Smooth muscle cell (in vitro differentiated cells): Measurements from ENCODE around the gene SEC24C. TPM values are rescaled to one million over a fixed set of nuclear protein-coding genes. Genes with fewer than 3 reads are reported as not detected.

ENCODE experiments used
- DNase-seq: peaks from one replicate; lab custom pipeline; 2025; ENCODE audit not compliant: unreplicated experiment; lab: John Stamatoyannopoulos, UW
- H2AFZ ChIP-seq: fragments of 200-600 bp; sonication (generic); 2 replicates; pipeline ENCODE4 v1.6.0; 2016; ENCODE audit warnings: antibody characterized with exemption, low read depth, mild to moderate bottlenecking
- H3F3A ChIP-seq: fragments of 200-600 bp; sonication (generic); 2 replicates; pipeline ENCODE4 v1.6.0; 2017; ENCODE audit warnings: antibody characterized with exemption, low read depth
- H3K27ac ChIP-seq: fragments of 200-600 bp; sonication (generic); 2 replicates; pipeline ENCODE4 v1.5.1; 2016; ENCODE audit warnings: low read depth, mild to moderate bottlenecking
- H3K27me3 ChIP-seq: fragments of 200-600 bp; sonication (generic); 2 replicates; pipeline ENCODE4 v1.6.1; 2016; ENCODE audit warnings: low read depth, mild to moderate bottlenecking
- H3K36me3 ChIP-seq: fragments of 200-600 bp; sonication (generic); 2 replicates; pipeline ENCODE4 v1.5.1; 2016; ENCODE audit warnings: low read depth
- H3K4me1 ChIP-seq: fragments of 200-600 bp; sonication (generic); 2 replicates; pipeline ENCODE4 v1.5.1; 2016; ENCODE audit warnings: low read depth
- H3K4me2 ChIP-seq: fragments of 200-600 bp; sonication (generic); 2 replicates; pipeline ENCODE4 v1.6.0; 2016; ENCODE audit warnings: mild to moderate bottlenecking
- H3K4me3 ChIP-seq: fragments of 200-600 bp; sonication (generic); 2 replicates; pipeline ENCODE4 v1.5.1; 2016; ENCODE audit warnings: mild to moderate bottlenecking
- H3K79me2 ChIP-seq: fragments of 200-600 bp; sonication (generic); 2 replicates; pipeline ENCODE4 v1.6.0; 2016; ENCODE audit warnings: low read depth, mild to moderate bottlenecking
- H3K9ac ChIP-seq: fragments of 200-600 bp; sonication (generic); 2 replicates; pipeline ENCODE4 v1.6.0; 2016; ENCODE audit warnings: low read depth
- H3K9me3 ChIP-seq: fragments of 200-600 bp; sonication (generic); replicated peaks from 2 replicates; pipeline ENCODE4 v1.5.1; 2016; ENCODE audit warnings: low read depth
- H4K20me1 ChIP-seq: fragments of 200-600 bp; sonication (generic); 2 replicates; pipeline ENCODE4 v1.6.0; 2016; ENCODE audit warnings: low read depth
- WGBS: methylation state at CpG from one replicate; pipeline ENCODE4 v1.1.7; 2016; ENCODE audit warnings: low lambda C conversion rate; 5-methylcytosine and 5-hydroxymethylcytosine counted together
- polyA plus RNA-seq: library from polyadenylated mRNA; unstranded; fragments of >200 nt; fragmentation: Nextera tagmentation; extraction: Ambion mirVana; gene quantifications from 2 replicates; pipeline ENCODE4 v1.2.1, GENCODE V29; 2016
- total RNA-seq: library from RNA; depleted of rRNA; stranded (reverse); fragments of >200 nt; gene quantifications from 2 replicates; pipeline ENCODE4 v1.2.3, GENCODE V29; 2014
- TF ChIP-seq, protein P1 (sequence below): fragments of 200-600 bp; sonication (generic); IDR thresholded peaks from 2 replicates; pipeline ENCODE4 v1.5.1; 2017; ENCODE audit warnings: borderline replicate concordance, mild to moderate bottlenecking, antibody characterized with exemption; ENCODE audit not compliant: insufficient read depth, poor library complexity, severe bottlenecking

Gene SEC24C
- total and polyA plus RNA-seq, 2 experiments from 2014 or later, result 41.5 to 54.7 TPM

GRCh38 chr10:73802276-73802991, 58.3 kb downstream of the SEC24C start:
- Histone ChIP-seq H3K9me3 (no peaks in the 10 kb centered on the region), H3K9ac (no peak overlapping the region), H4K20me1 (peaks cover 4% of the 10 kb centered on the region), H3K4me1 (no peaks in the 10 kb centered on the region), H3K4me3 (no peak overlapping the region), H3K27ac (no peak overlapping the region), H3K27me3 (no peaks in the 10 kb centered on the region), H3K4me2 (no peak overlapping the region), H2AFZ (no peak overlapping the region), H3K79me2 (no peaks in the 10 kb centered on the region), H3K36me3 (no peaks in the 10 kb centered on the region), H3F3A (peaks cover 5% of the 10 kb centered on the region)
- no peak for DNase-seq
- 89% methylated on average over 11 of the region's 11 CpGs for WGBS
- TF ChIP-seq, protein P1, sequence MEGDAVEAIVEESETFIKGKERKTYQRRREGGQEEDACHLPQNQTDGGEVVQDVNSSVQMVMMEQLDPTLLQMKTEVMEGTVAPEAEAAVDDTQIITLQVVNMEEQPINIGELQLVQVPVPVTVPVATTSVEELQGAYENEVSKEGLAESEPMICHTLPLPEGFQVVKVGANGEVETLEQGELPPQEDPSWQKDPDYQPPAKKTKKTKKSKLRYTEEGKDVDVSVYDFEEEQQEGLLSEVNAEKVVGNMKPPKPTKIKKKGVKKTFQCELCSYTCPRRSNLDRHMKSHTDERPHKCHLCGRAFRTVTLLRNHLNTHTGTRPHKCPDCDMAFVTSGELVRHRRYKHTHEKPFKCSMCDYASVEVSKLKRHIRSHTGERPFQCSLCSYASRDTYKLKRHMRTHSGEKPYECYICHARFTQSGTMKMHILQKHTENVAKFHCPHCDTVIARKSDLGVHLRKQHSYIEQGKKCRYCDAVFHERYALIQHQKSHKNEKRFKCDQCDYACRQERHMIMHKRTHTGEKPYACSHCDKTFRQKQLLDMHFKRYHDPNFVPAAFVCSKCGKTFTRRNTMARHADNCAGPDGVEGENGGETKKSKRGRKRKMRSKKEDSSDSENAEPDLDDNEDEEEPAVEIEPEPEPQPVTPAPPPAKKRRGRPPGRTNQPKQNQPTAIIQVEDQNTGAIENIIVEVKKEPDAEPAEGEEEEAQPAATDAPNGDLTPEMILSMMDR, result no peak

- no peaks in the 10 kb centered on the region for H3K79me2 ChIP-seq
- peaks cover 5% of the 10 kb centered on the region for H3F3A ChIP-seq
- no peaks in the 10 kb centered on the region for H3K9me3 ChIP-seq
- no peaks in the 10 kb centered on the region for H3K4me1 ChIP-seq
- no peak overlapping the region for H2AFZ ChIP-seq
- H3K27ac ChIP-seq, result no peak overlapping the region
- DNase-seq, result no peak
- TF ChIP-seq, protein P1, result no peak
- no peak overlapping the region for H3K4me2 ChIP-seq
- no peak overlapping the region for H3K9ac ChIP-seq
- H4K20me1 ChIP-seq, result peaks cover 4% of the 10 kb centered on the region
- H3K36me3 ChIP-seq, result no peaks in the 10 kb centered on the region
- H3K4me3 ChIP-seq, result no peak overlapping the region
- no peaks in the 10 kb centered on the region for H3K27me3 ChIP-seq
These were observed 59.6 kb downstream of the SEC24C start for GRCh38 chr10:73803680-73804286.

- Histone ChIP-seq H3K4me3 (no peak overlapping the region), H3K9me3 (no peaks in the 10 kb centered on the region), H3K27me3 (no peaks in the 10 kb centered on the region), H3K79me2 (peaks cover 18% of the 10 kb centered on the region), H3K4me2 (no peak overlapping the region), H3K9ac (no peak overlapping the region), H3K4me1 (peaks cover 4% of the 10 kb centered on the region), H2AFZ (no peak overlapping the region), H3K27ac (no peak overlapping the region), H4K20me1 (peaks cover 4% of the 10 kb centered on the region), H3F3A (peaks cover 3% of the 10 kb centered on the region), H3K36me3 (no peaks in the 10 kb centered on the region)
- 95% methylated on average over 14 of the region's 14 CpGs for WGBS
- no peak for DNase-seq
- TF ChIP-seq, protein P1, result no peak
These were observed 62.2 kb downstream of the SEC24C start for GRCh38 chr10:73806176-73806950.
